AG09319 (cell line): ENCODE measurements around the gene OLA1.

ENCODE experiments used
- DNase-seq: peaks from one replicate; pipeline ENCODE4 v3.0.0-alpha.2; 2010; ENCODE audit warnings: low read depth; ENCODE audit errors: extremely low read depth
- CTCF ChIP-seq: IDR thresholded peaks from 2 replicates; pipeline ENCODE4 v1.5.1; 2011; ENCODE audit warnings: low read depth, mild to moderate bottlenecking, inconsistent platforms, low read length, moderate library complexity

OLA1 gene

GRCh38 chr2:174059178-174059883, 189.0 kb downstream of the OLA1 start:
- peak; percentile 63 for DNase-seq
- no peak for TF ChIP-seq CTCF

- no peak for DNase-seq
- TF ChIP-seq CTCF: no peak
Measured at GRCh38 chr2:174058456-174058855, 189.9 kb downstream of the OLA1 start.

GRCh38 chr2:174058026-174058425, 190.3 kb downstream of the OLA1 start:
- TF ChIP-seq CTCF: no peak
- DNase-seq: no peak

- DNase-seq: no peak
- TF ChIP-seq CTCF: no peak
Measured at GRCh38 chr2:174054926-174055325, 193.4 kb downstream of the OLA1 start.

GRCh38 chr2:174053355-174054151, 194.8 kb downstream of the OLA1 start:
- DNase-seq: no peak
- TF ChIP-seq CTCF: no peak

GRCh38 chr2:174052584-174052976, 195.8 kb downstream of the OLA1 start:
- no peak for DNase-seq
- no peak for TF ChIP-seq CTCF
